H1 (cell line): ENCODE data around the gene GDPD1. TPM values are rescaled to one million over a fixed set of nuclear protein-coding genes. Genes with fewer than 3 reads are reported as not detected.
"Not testable (repeated sequence)": the region's sequence is repeated elsewhere in the genome, so short reads cannot be mapped to it uniquely, and the experiment has no call there.

Experiments
- CTCF ChIA-PET: fragments of 300-600 bp; sonication (Branson Sonifier 250); formaldehyde crosslinking; loops from one replicate; lab custom pipeline; 2021; ENCODE audit not compliant: partially characterized antibody; lab: Charles Lee
- POLR2A ChIA-PET: fragments of 300-600 bp; sonication (Branson Sonifier 250); formaldehyde crosslinking; loops from one replicate; lab custom pipeline; 2021; ENCODE audit warnings: inconsistent platforms; ENCODE audit not compliant: partially characterized antibody; lab: Charles Lee
- DNase-seq, 2 experiments: peaks; one replicate each; pipeline versions ENCODE4 v3.0.0 to v3.0.0-alpha.2; 2010 to 2022; ENCODE audit warnings: low spot score in 2 of 2, low read depth in 1 of 2, mixed read lengths in 1 of 2
- FAIRE-seq: peaks from 2 replicates; lab custom pipeline; 2011; peaks lifted over from hg19 to GRCh38; lab: Jason Lieb, UNC
- H2AFZ ChIP-seq: 2 replicates; pipeline ENCODE4 v1.8.1; 2012; ENCODE audit warnings: low read length, inconsistent platforms
- H2AK5ac ChIP-seq: 2 replicates; pipeline ENCODE4 v1.6.1; 2013; ENCODE audit warnings: low read depth, low read length
- H2BK120ac ChIP-seq: replicated peaks from 2 replicates; pipeline ENCODE3; 2013; ENCODE audit warnings: low read depth, low read length, inconsistent platforms
- H2BK12ac ChIP-seq: 2 replicates; pipeline ENCODE4 v1.6.1; 2013; ENCODE audit warnings: low read depth, low read length
- H2BK15ac ChIP-seq: 2 replicates; pipeline ENCODE4 v1.6.1; 2013; ENCODE audit warnings: low read length
- H2BK20ac ChIP-seq: 2 replicates; pipeline ENCODE4 v1.6.1; 2013; ENCODE audit warnings: low read length
- H2BK5ac ChIP-seq: 2 replicates; pipeline ENCODE4 v1.6.1; 2013; ENCODE audit warnings: low read depth, low read length
- H3K14ac ChIP-seq: 2 replicates; pipeline ENCODE4 v1.6.1; 2013; ENCODE audit warnings: inconsistent platforms; ENCODE audit not compliant: insufficient read length
- H3K18ac ChIP-seq: 2 replicates; pipeline ENCODE4 v1.6.1; 2013; ENCODE audit warnings: low read length; ENCODE audit errors: extremely low read depth
- H3K23ac ChIP-seq: 2 replicates; pipeline ENCODE4 v1.6.1; 2013; ENCODE audit warnings: inconsistent platforms; ENCODE audit not compliant: insufficient read length
- H3K23me2 ChIP-seq: 2 replicates; pipeline ENCODE4 v1.6.1; 2013; ENCODE audit warnings: low read depth, low read length
- H3K27ac ChIP-seq: 2 replicates; pipeline ENCODE4 v1.6.1; 2011; ENCODE audit warnings: low read depth, low read length, inconsistent platforms
- H3K27me3 ChIP-seq, 4 experiments: replicated peaks in 1 of 4; 1 replicate in 1 of 4; 2 replicates in 3 of 4; pipeline versions ENCODE4 v1.6.1 to v1.8.1; 2011 to 2013; ENCODE audit warnings: low read length in 3 of 4, mild to moderate bottlenecking in 3 of 4, inconsistent platforms in 2 of 4, mixed read lengths in 2 of 4, moderate library complexity in 1 of 4; ENCODE audit not compliant: control insufficient read depth in 3 of 4, insufficient read depth in 3 of 4; ENCODE audit errors: extremely low read depth in 1 of 4
- H3K36me3 ChIP-seq, 4 experiments: 2 replicates each; pipeline versions ENCODE4 v1.6.1 to v1.8.1; 2011 to 2013; ENCODE audit warnings: mild to moderate bottlenecking in 4 of 4, low read length in 3 of 4, moderate library complexity in 2 of 4, control low read depth in 1 of 4, inconsistent platforms in 1 of 4; ENCODE audit not compliant: insufficient read depth in 4 of 4, control insufficient read depth in 2 of 4
- H3K4ac ChIP-seq: replicated peaks from 2 replicates; pipeline ENCODE3; 2013; ENCODE audit warnings: low read length, low read depth, mixed read lengths, inconsistent platforms; ENCODE audit not compliant: insufficient read length
- H3K4me1 ChIP-seq, 4 experiments: replicated peaks in 1 of 4; 1 replicate in 1 of 4; 2 replicates in 3 of 4; pipeline versions ENCODE4 v1.6.1 to v1.8.1; 2011 to 2013; ENCODE audit warnings: low read length in 3 of 4, inconsistent platforms in 2 of 4, mixed read lengths in 1 of 4; ENCODE audit not compliant: insufficient read depth in 4 of 4, control insufficient read depth in 3 of 4
- H3K4me2 ChIP-seq, 2 experiments: 2 replicates each; pipeline versions ENCODE4 v1.6.1 to v1.8.1; 2011 to 2013; ENCODE audit warnings: low read depth in 2 of 2, low read length in 2 of 2, control low read depth in 1 of 2, inconsistent platforms in 1 of 2, mild to moderate bottlenecking in 1 of 2; ENCODE audit not compliant: insufficient read depth in 1 of 2
- H3K4me3 ChIP-seq, 4 experiments: fragments of 200-600, 300-600 bp in 1 of 4; sonication (generic), shearing (Covaris generic), sonication (Bioruptor Twin) in 1 of 4; 2 replicates each; pipeline versions ENCODE4 v1.5.1 to v1.8.1; 2011 to 2016; ENCODE audit warnings: low read length in 4 of 4, low read depth in 3 of 4, control low read depth in 2 of 4, inconsistent platforms in 2 of 4, mild to moderate bottlenecking in 2 of 4, mixed read lengths in 1 of 4, moderate library complexity in 1 of 4; ENCODE audit not compliant: insufficient read depth in 2 of 4; ENCODE audit errors: extremely low read depth in 1 of 4
- H3K56ac ChIP-seq: replicated peaks from 2 replicates; pipeline ENCODE3; 2013; ENCODE audit warnings: low read depth, mild to moderate bottlenecking, mixed read lengths, low read length, inconsistent platforms; ENCODE audit not compliant: insufficient read length
- H3K79me1 ChIP-seq: 2 replicates; pipeline ENCODE4 v1.6.1; 2013; ENCODE audit warnings: low read depth, low read length, control low read depth
- H3K79me2 ChIP-seq, 2 experiments: 2 replicates each; pipeline versions ENCODE4 v1.6.1 to v1.8.1; 2012 to 2013; ENCODE audit warnings: low read length in 2 of 2, mild to moderate bottlenecking in 2 of 2, inconsistent platforms in 1 of 2; ENCODE audit not compliant: insufficient read depth in 2 of 2, control insufficient read depth in 1 of 2
- H3K9ac ChIP-seq, 4 experiments: replicated peaks in 1 of 4; 1 replicate in 1 of 4; 2 replicates in 3 of 4; pipeline versions ENCODE4 v1.6.1 to v1.8.1; 2011 to 2013; ENCODE audit warnings: low read depth in 3 of 4, low read length in 3 of 4, control low read depth in 2 of 4, mild to moderate bottlenecking in 2 of 4, moderate library complexity in 2 of 4, inconsistent platforms in 1 of 4; ENCODE audit errors: extremely low read depth in 1 of 4
- H3K9me3 ChIP-seq, 2 experiments: 2 replicates each; pipeline versions ENCODE4 v1.6.1 to v1.8.1; 2012 to 2013; ENCODE audit warnings: mild to moderate bottlenecking in 2 of 2, moderate library complexity in 2 of 2, control low read depth in 1 of 2, inconsistent platforms in 1 of 2, low read depth in 1 of 2, low read length in 1 of 2, mixed read lengths in 1 of 2; ENCODE audit not compliant: insufficient read depth in 2 of 2
- H4K20me1 ChIP-seq, 2 experiments: replicated peaks in 1 of 2; 2 replicates each; pipeline versions ENCODE3 to v1.8.1; 2011 to 2013; ENCODE audit warnings: inconsistent platforms in 2 of 2, low read length in 2 of 2, mild to moderate bottlenecking in 1 of 2; ENCODE audit not compliant: insufficient read depth in 2 of 2, control insufficient read depth in 1 of 2
- H4K5ac ChIP-seq: 2 replicates; pipeline ENCODE4 v1.6.1; 2013; ENCODE audit warnings: low read length, low read depth, mixed read lengths, inconsistent platforms; ENCODE audit not compliant: insufficient read length
- H4K8ac ChIP-seq: 2 replicates; pipeline ENCODE4 v1.8.0; 2013; ENCODE audit warnings: mild to moderate bottlenecking, moderate library complexity, low read length, inconsistent platforms; ENCODE audit not compliant: insufficient read depth; ENCODE audit errors: extremely low read depth
- H4K91ac ChIP-seq: replicated peaks from 2 replicates; pipeline ENCODE3; 2013; ENCODE audit warnings: low read length, mixed read lengths, inconsistent platforms; ENCODE audit not compliant: insufficient read length
- WGBS, 2 experiments: shearing (Covaris generic) in 1 of 2; methylation state at CpG; one replicate each; pipeline versions ENCODE4 v1.1.6 to v1.1.7; 2013 to 2015; ENCODE audit warnings: low lambda C conversion rate in 2 of 2, mixed read lengths in 2 of 2, inconsistent platforms in 1 of 2, low coverage in 1 of 2, missing lambda C conversion rate in 1 of 2; ENCODE audit not compliant: insufficient replicate concordance in 2 of 2, insufficient coverage in 1 of 2, insufficient read length in 1 of 2; ENCODE audit errors: extremely low coverage in 1 of 2, missing lambda C conversion rate in 1 of 2; 5-methylcytosine and 5-hydroxymethylcytosine counted together
- polyA plus RNA-seq, 7 experiments: library from polyadenylated mRNA; depleted of rRNA in 3 of 7; stranded (reverse) in 5 of 7; unstranded in 2 of 7; fragments of >200 nt in 5 of 7; fragments of 200-250 nt in 2 of 7; gene quantifications; 1 replicate in 5 of 7; 2 replicates in 1 of 7; 4 replicates in 1 of 7; pipeline versions ENCODE4 v1.2.1 to v1.2.3, GENCODE V29; 2011 to 2013; ENCODE audit warnings: missing spikeins in 2 of 7, mixed read lengths in 2 of 7
- total RNA-seq: library from RNA; stranded (reverse); fragmentation: NEBNext Ultra II Directional; extraction: Animal tissue kit (Norgen Biotek cat#: 25700); gene quantifications from 2 replicates; pipeline ENCODE4 v1.2.1, GENCODE V29; 2021

The GDPD1 gene
- total and polyA plus RNA-seq, 2 of the 8 experiments (the other 6 are each of a cell fraction or from before 2014, with no cell fraction given), result 3.2 to 7.7 TPM

DNA sequence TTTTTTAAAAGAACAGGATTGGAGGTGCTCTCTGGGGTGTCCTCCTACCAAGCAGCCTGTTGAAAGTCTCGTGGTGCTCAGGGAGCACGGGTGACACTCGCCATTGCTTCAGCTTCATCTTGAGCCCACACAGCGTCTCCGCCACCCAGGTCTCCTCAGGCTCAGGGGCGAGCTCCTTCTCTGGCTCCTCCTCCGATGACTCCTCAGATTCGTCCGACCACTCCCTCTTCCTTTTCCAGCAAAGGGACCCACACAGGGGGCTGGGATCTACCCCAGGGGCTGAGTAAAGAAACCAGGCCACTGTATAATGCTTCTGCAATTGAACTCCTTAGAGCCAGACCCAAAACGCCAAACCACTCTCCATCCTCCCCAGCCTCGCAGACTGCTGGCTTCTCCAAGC, 40.7 kb upstream of the GDPD1 start:
- H3K79me2 ChIP-seq, H3K4me2 ChIP-seq: not testable (repeated sequence)

More for the DNA sequence above, 40.7 kb upstream of the GDPD1 start:
- not testable (repeated sequence) for H3K27ac ChIP-seq, H3K56ac ChIP-seq, H3K4me3 ChIP-seq, H2AK5ac ChIP-seq, H2BK120ac ChIP-seq, H2BK20ac ChIP-seq, H2AFZ ChIP-seq, H3K9me3 ChIP-seq, H3K23me2 ChIP-seq, H3K9ac ChIP-seq, H4K91ac ChIP-seq, H2BK12ac ChIP-seq, H3K4me1 ChIP-seq, H3K79me1 ChIP-seq, H2BK5ac ChIP-seq, H4K5ac ChIP-seq, DNase-seq, FAIRE-seq, H3K23ac ChIP-seq, H4K20me1 ChIP-seq, H2BK15ac ChIP-seq, H3K18ac ChIP-seq, H3K4ac ChIP-seq, H3K27me3 ChIP-seq, H3K14ac ChIP-seq, H3K36me3 ChIP-seq, H4K8ac ChIP-seq
- 90% methylated on average over 11 of the region's 11 CpGs; no CpG with 5 or more reads in 1 of the 2 experiments for WGBS, 2 experiments
- ChIA-PET CTCF (interaction anchor here (0.7 to 3.0 kb wide), 4 partner anchors 10 to 132 kb away, joined by 3 to 18 read pairs (median 3); no protein-coding TSS in a partner anchor), POLR2A (interaction anchor here (0.9 kb wide), 1 partner anchor 18 kb away, joined by 3 read pairs; no protein-coding TSS in a partner anchor)
